ENCODE data around the gene SOWAHC. TPM values are rescaled to one million over a fixed set of nuclear protein-coding genes. Genes with fewer than 3 reads are reported as not detected.
A peak's percentile ranks its signal among the peaks of the same experiment; 100 is the strongest.
"Not testable (repeated sequence)": the region's sequence is repeated elsewhere in the genome, so short reads cannot be mapped to it uniquely, and the experiment has no call there.

Gene SOWAHC, protein sequence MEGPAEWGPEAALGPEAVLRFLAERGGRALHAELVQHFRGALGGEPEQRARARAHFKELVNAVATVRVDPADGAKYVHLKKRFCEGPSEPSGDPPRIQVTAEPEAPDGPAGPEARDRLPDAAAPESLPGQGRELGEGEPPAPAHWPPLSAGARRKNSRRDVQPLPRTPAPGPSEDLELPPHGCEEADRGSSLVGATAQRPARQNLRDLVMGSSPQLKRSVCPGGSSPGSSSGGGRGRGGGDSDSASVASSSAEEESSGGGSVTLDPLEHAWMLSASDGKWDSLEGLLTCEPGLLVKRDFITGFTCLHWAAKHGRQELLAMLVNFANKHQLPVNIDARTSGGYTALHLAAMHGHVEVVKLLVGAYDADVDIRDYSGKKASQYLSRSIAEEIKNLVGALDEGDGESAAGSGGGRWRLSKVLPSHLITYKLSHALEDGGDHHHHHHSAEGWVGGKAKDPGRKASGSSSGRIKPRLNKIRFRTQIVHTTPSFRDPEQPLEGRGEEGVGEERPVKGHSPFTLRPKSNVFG
- total RNA-seq (2014; rRNA removed; shearing (Covaris generic)): 15.1 and 17.5 TPM in 2 replicates

DNA sequence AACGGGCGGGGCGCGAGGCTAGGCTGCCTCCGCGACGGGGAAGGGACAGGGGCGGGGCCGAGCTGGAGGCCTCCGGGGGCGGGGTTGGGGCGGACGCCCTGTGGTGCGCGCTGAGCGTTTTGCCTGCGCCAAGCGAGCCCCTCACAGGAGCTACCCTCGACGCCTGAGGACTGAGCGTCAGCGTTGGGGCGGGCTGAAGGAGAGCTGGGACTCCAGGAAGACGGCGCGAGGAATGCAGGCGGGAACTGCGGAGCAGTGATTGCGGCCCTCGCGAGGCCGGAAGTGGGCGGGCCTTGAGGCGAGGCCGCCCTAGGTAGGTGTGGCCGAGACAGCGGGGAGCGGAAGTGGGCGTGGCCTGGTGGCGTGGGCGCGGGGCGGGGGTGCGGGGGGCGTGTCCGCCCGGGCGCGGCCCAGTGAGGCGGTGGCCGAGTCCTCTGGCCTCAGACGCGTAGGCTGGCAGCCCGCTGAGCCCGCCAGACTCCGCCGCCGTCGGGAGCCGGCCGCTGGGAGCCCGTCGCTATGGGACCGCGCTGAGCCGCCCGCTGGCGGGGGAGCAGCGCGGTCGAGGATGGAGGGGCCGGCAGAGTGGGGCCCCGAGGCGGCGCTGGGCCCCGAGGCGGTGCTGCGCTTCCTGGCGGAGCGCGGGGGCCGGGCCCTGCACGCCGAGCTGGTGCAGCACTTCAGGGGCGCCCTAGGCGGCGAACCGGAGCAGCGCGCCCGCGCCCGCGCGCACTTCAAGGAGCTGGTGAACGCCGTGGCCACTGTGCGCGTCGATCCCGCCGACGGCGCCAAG, at the start of gene SOWAHC, which contains the start of gene SEPTIN10:
TSS of gene SOWAHC (plus strand) at position 443 of the 793 bp plus-strand sequence. CDS start at position 569, 126 bp downstream.
TSS of gene SEPTIN10 (minus strand) at position 45 of the 793 bp plus-strand sequence. CDS start 139 bp downstream, outside the sequence.
- peak; percentile 97 for DNase-seq (ENCODE audit: low spot score)

GRCh38 chr2:109575373-109575772, 38.8 kb upstream of the SOWAHC start:
- DNase-seq (ENCODE audit: low spot score): no peak

- not testable (repeated sequence) for DNase-seq (ENCODE audit: low spot score)
These were observed 36.5 kb upstream of the SOWAHC start for GRCh38 chr2:109577630-109578029.

- DNase-seq (ENCODE audit: low spot score): no peak
These were observed 31.0 kb upstream of the SOWAHC start for GRCh38 chr2:109582928-109583895.

DNA sequence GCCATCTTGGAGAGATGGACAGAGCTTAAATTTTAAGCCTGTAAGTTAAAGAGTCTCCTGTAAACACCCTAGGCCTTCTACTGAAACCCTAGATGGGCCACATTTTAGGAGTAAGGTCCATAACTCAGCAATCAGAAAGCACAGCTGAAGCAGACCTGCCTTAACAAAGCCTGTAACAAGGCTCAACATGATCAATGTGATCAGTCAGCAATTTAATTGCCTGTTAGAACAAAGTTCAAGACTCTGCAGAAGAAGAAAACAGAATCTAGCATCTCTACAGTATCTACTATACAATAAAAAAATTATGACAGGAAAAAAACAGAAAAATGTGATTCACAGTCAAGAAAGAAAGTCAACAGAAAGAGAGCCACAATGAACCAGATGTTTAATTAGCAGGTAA, 27.5 kb upstream of the SOWAHC start:
- no peak for DNase-seq (ENCODE audit: low spot score)

- DNase-seq (ENCODE audit: low spot score): no peak
These were observed 23.0 kb upstream of the SOWAHC start for GRCh38 chr2:109591206-109591605.

DNA sequence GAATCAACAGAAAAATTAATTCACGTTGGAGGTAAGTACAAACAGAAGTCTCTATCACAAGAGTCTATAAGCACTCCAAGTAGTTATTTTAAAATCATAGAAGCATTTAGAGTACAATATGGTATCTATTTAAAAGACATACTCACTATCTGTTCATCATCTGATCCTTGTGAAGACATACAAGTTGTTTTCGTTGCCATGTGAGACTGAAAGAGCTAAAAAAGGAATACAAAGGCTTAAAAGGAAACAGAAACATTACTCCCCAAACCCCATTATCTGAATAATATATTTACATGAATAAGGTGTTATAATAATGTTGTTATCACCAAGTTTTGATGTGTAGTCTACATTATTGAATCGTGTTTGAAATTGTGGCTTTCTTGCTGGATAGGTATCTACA, 21.3 kb upstream of the SOWAHC start:
- no peak for DNase-seq (ENCODE audit: low spot score)

- no peak for DNase-seq (ENCODE audit: low spot score)
These were observed 19.8 kb upstream of the SOWAHC start for GRCh38 chr2:109594246-109594885.

GRCh38 chr2:109595644-109596043, 18.5 kb upstream of the SOWAHC start:
- DNase-seq (ENCODE audit: low spot score): no peak

- DNase-seq (ENCODE audit: low spot score): no peak
These were observed 16.9 kb upstream of the SOWAHC start for GRCh38 chr2:109597283-109597682.

- DNase-seq (ENCODE audit: low spot score): no peak
These were observed 12.4 kb upstream of the SOWAHC start for GRCh38 chr2:109601783-109602182.

DNA sequence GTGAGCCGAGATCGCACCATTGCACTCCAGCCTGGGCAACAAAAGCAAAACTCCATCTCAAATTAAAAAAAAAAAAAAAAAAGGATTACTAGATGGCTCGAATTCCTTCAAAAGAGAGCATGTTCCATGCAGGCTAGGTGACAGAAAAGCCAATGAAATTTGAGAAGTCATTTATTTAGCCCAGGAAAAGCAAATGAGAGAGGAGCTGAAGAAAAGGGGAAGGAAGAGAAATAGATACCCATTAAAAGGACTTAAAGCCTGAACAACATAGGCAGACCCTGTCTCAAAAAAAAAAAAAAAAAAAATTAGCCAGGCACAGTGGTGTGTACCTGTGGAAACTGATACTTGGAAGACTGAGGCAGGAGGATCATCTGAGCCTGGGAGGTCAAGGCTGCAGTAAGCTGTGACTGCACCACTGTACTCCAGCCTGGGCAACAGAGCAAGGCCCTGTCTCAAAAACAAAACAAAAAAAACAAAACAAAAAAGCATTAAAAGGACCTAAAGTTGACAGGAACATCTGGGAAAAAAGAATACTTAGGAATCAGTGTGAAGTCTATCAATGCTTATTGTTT, 11.5 kb upstream of the SOWAHC start:
- no peak for DNase-seq (ENCODE audit: low spot score)

DNA sequence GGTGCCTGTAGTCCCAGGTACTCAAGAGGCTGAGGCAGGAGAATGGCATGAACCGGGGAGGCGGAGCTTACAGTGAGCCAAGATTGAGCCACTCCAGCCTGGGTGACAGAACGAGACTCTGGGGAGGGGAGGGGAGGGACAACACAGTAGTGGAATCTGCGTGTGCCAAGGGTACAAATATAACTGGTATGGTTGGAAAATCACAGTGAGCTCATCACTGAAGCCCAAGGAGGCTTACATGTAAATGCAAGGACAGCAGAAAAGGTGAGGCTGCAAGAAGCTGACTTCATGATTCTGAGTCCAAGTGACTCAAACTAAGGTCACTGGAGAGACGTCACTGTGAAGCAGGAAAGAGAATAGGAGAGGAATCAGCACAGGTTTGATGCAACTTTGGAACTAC, 9.6 kb upstream of the SOWAHC start:
- DNase-seq (ENCODE audit: low spot score): peak; percentile 74

DNA sequence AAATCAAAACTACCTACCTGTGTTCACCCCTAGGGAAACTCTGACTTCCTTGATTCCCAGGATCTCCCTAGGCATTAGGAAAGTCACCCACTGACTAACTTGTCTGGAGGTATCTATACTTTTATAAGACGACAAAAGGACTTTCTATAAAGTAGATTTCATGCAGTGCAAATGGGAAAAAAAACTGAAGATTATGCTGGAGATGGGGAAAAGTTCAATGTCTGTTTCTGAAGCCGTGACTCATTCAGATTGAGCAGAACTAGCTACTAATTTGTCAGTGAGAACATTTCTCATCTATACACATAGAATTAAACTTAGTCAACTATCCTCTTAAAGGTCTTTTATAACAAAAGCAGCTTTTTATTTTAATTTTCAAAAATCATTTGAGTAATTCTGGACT, 6.4 kb upstream of the SOWAHC start:
- DNase-seq (ENCODE audit: low spot score): peak; percentile 26

GRCh38 chr2:109609352-109610024, 4.7 kb upstream of the SOWAHC start:
- DNase-seq (ENCODE audit: low spot score): peak; percentile 82

GRCh38 chr2:109611467-109612095, 2.6 kb upstream of the SOWAHC start:
- DNase-seq (ENCODE audit: low spot score): peak; percentile 35

DNA sequence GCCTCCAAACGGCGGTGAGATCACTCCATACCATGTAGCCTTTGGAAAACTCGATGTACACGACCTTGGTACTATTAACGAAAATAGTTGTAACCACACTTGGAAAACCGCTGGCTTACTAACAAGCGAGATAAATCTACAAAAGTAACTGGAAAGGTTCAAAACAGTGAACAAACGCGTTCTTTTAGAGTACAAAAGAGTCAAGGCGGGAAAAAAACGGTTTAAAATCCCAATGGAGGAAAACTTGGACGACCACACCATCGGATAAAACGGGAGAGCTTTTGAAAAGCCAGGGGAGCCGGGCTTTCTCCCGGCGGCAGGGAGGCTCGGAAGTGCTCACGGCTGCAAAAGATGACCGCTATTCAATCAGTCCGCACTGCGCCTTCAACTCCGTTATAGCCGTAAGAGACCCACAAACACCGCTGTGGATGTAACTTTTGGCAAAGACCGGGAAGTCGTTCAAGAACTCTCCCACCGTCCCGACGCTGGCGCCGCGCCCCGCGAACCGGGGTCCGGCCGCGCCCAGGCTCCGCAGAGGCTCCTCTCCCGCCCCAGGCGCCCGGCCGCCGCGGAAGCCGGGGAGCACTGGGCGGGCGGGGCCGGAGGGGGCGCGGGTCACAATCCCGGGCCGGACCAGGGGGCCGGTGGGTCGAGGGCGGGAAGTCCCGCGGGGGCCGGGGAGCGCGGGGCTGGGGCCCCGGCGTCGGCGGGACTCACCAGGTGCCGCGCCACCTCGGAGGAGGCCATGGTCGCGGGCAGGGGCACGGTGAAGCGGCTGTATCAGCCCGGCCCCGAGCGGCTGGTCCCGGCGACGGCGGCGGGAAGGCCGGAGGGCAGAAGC, 863 bp upstream of the SOWAHC start:
- peak; percentile 43 for DNase-seq (ENCODE audit: low spot score)

Measured in A172 (cell line).